Panc1 (cell line): Measurements from ENCODE around the gene EXOC8. TPM values are rescaled to one million over a fixed set of nuclear protein-coding genes. Genes with fewer than 3 reads are reported as not detected.

Source experiments
- ATAC-seq: fragments of 200-7000 bp; cut with Tn5 transposase; 2 replicates; pipeline ENCODE4 v1.9.1; 2020; ENCODE audit warnings: mild to moderate bottlenecking, moderate library complexity
- BruUV-seq: library from RNA; stranded (reverse); fragments of 400-500 nt; replicated peaks from 2 replicates; lab custom pipeline; 2021; lab: Mats Ljungman, UMichigan
- CTCF ChIA-PET: fragments of 300-600 bp; sonication (Branson Sonifier 250); formaldehyde crosslinking; loops from one replicate; lab custom pipeline; 2022; ENCODE audit warnings: antibody characterized with exemption; lab: Charles Lee
- POLR2A ChIA-PET: fragments of 300-600 bp; sonication (Branson Sonifier 250); formaldehyde crosslinking; loops from one replicate; lab custom pipeline; 2022; ENCODE audit warnings: antibody characterized with exemption; lab: Charles Lee
- DNase-seq: peaks from one replicate; pipeline ENCODE4 v3.0.0-alpha.2; 2010; ENCODE audit warnings: low read depth, low spot score
- H3K27ac ChIP-seq: 2 replicates; pipeline ENCODE4 v1.5.1; 2011; ENCODE audit warnings: mild to moderate bottlenecking, low read length, inconsistent platforms
- H3K27me3 ChIP-seq: fragments of 200-500 bp; sonication (Bioruptor generic); 2 replicates; pipeline ENCODE4 v1.6.0; 2014; ENCODE audit warnings: low read length, inconsistent platforms; ENCODE audit not compliant: control insufficient read depth, insufficient read depth
- H3K36me3 ChIP-seq: fragments of 200-500 bp; sonication (Bioruptor generic); 2 replicates; pipeline ENCODE4 v1.5.1; 2014; ENCODE audit warnings: inconsistent platforms, mild to moderate bottlenecking, low read length, moderate library complexity; ENCODE audit not compliant: control insufficient read depth, insufficient read depth
- H3K4me1 ChIP-seq: 2 replicates; pipeline ENCODE4 v1.5.1; 2011; ENCODE audit warnings: inconsistent platforms, mild to moderate bottlenecking, low read length, moderate library complexity; ENCODE audit not compliant: control insufficient read depth, insufficient read depth
- H3K4me3 ChIP-seq, 2 experiments: 2 replicates each; pipeline ENCODE4 v1.5.1; 2011 to 2012; ENCODE audit warnings: low read depth in 2 of 2, low read length in 2 of 2, mild to moderate bottlenecking in 2 of 2, inconsistent platforms in 1 of 2, moderate library complexity in 1 of 2
- H3K9me3 ChIP-seq: fragments of 200-500 bp; sonication (Bioruptor generic); 2 replicates; pipeline ENCODE4 v1.5.1; 2014; ENCODE audit warnings: low read depth, mild to moderate bottlenecking, inconsistent platforms, low read length, moderate library complexity; ENCODE audit not compliant: control insufficient read depth, insufficient read depth
- POLR2AphosphoS5 ChIP-seq: IDR thresholded peaks from 2 replicates; pipeline ENCODE4 v1.6.1; 2012; ENCODE audit warnings: mild to moderate bottlenecking, low read depth, low read length, moderate library complexity
- SIN3A ChIP-seq: IDR thresholded peaks from 2 replicates; pipeline ENCODE4 v1.6.1; 2012; ENCODE audit warnings: low read depth, mild to moderate bottlenecking, low read length, moderate library complexity, borderline replicate concordance; ENCODE audit not compliant: insufficient read depth
- TCF7L2 ChIP-seq: IDR thresholded peaks from 2 replicates; pipeline ENCODE4 v1.6.1; 2011; ENCODE audit warnings: mild to moderate bottlenecking, low read depth, low read length, inconsistent platforms
- in situ Hi-C: cut with HindIII; loops from 2 replicates; pipeline ENCODE4 v1.10.0; 2016; ENCODE audit warnings: low sequenced_read_pairs, low pct_unique_long_range_greater_than_20kb
- intact Hi-C: fragments of 100-400 bp; cut with micrococcal nuclease; formaldehyde crosslinking; loops from one replicate; pipeline ENCODE4 v1.10.0; 2022; ENCODE audit not compliant: unreplicated experiment
- total RNA-seq: library from RNA; stranded (reverse); gene quantifications from one replicate; pipeline ENCODE4 v1.2.1, GENCODE V29; 2021; ENCODE audit not compliant: unreplicated experiment
- TF ChIP-seq, protein P1 (sequence below): fragments of 450-650 bp; IDR thresholded peaks from 2 replicates; pipeline ENCODE4 v1.5.1; 2017; ENCODE audit warnings: mild to moderate bottlenecking
- TF ChIP-seq, protein P2 (sequence below), 2 experiments: IDR thresholded peaks; 2 replicates each; pipeline ENCODE4 v1.6.1; 2011 to 2012; ENCODE audit warnings: low read depth in 2 of 2, control low read depth in 1 of 2, low read length in 1 of 2, mild to moderate bottlenecking in 1 of 2, moderate library complexity in 1 of 2; ENCODE audit not compliant: insufficient read depth in 1 of 2

The EXOC8 gene
- total RNA-seq, 1 experiment from 2014 or later: 14.0 TPM

DNA sequence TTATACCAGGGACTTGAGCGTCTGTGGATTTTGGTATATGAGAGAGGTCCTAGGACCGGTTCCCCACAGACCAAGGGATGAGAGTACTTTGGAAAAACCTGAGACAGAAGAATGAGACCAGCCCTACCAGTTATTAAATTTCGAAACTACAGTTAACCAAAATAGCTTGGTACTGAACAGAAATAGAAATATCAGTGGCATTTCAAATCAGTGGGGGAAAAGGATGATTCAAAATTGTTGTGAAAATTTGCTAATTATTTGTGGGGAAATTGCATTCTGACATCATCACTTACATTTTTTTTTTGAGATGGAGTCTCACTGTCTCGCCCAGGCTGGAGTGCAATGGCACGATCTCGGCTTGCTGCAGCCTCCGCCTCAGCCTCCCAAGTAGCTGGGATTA lies 8.2 kb downstream of the EXOC8 start:
- H3K4me3 ChIP-seq: no peak overlapping the region
- no peaks in the 10 kb centered on the region for H3K9me3 ChIP-seq
- intact Hi-C loops (no loop called here), in situ Hi-C loops (no loop called here)
- POLR2A ChIA-PET: no interaction called here
- H3K4me1 ChIP-seq: peaks cover 16% of the 10 kb centered on the region
- ATAC-seq (no peak), DNase-seq (no peak)
- H3K27ac ChIP-seq: no peak overlapping the region
- no TSS peak for BruUV-seq
- CTCF ChIA-PET: no interaction called here
- no peaks in the 10 kb centered on the region; the same call in 1 of the 2 replicates for H3K36me3 ChIP-seq
- no peaks in the 10 kb centered on the region for H3K27me3 ChIP-seq
- TF ChIP-seq TCF7L2: no peak
- no peak for TF ChIP-seq SIN3A
- TF ChIP-seq, protein P1, sequence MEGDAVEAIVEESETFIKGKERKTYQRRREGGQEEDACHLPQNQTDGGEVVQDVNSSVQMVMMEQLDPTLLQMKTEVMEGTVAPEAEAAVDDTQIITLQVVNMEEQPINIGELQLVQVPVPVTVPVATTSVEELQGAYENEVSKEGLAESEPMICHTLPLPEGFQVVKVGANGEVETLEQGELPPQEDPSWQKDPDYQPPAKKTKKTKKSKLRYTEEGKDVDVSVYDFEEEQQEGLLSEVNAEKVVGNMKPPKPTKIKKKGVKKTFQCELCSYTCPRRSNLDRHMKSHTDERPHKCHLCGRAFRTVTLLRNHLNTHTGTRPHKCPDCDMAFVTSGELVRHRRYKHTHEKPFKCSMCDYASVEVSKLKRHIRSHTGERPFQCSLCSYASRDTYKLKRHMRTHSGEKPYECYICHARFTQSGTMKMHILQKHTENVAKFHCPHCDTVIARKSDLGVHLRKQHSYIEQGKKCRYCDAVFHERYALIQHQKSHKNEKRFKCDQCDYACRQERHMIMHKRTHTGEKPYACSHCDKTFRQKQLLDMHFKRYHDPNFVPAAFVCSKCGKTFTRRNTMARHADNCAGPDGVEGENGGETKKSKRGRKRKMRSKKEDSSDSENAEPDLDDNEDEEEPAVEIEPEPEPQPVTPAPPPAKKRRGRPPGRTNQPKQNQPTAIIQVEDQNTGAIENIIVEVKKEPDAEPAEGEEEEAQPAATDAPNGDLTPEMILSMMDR: no peak
- TF ChIP-seq, protein P2, sequence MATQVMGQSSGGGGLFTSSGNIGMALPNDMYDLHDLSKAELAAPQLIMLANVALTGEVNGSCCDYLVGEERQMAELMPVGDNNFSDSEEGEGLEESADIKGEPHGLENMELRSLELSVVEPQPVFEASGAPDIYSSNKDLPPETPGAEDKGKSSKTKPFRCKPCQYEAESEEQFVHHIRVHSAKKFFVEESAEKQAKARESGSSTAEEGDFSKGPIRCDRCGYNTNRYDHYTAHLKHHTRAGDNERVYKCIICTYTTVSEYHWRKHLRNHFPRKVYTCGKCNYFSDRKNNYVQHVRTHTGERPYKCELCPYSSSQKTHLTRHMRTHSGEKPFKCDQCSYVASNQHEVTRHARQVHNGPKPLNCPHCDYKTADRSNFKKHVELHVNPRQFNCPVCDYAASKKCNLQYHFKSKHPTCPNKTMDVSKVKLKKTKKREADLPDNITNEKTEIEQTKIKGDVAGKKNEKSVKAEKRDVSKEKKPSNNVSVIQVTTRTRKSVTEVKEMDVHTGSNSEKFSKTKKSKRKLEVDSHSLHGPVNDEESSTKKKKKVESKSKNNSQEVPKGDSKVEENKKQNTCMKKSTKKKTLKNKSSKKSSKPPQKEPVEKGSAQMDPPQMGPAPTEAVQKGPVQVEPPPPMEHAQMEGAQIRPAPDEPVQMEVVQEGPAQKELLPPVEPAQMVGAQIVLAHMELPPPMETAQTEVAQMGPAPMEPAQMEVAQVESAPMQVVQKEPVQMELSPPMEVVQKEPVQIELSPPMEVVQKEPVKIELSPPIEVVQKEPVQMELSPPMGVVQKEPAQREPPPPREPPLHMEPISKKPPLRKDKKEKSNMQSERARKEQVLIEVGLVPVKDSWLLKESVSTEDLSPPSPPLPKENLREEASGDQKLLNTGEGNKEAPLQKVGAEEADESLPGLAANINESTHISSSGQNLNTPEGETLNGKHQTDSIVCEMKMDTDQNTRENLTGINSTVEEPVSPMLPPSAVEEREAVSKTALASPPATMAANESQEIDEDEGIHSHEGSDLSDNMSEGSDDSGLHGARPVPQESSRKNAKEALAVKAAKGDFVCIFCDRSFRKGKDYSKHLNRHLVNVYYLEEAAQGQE (IDR thresholded peaks at IDR 0.05; ENCODE audit: insufficient read depth in 1 of 2, low read depth in 2 of 2, low read length in 1 of 2): no peak
- no peak for TF ChIP-seq POLR2AphosphoS5

DNA sequence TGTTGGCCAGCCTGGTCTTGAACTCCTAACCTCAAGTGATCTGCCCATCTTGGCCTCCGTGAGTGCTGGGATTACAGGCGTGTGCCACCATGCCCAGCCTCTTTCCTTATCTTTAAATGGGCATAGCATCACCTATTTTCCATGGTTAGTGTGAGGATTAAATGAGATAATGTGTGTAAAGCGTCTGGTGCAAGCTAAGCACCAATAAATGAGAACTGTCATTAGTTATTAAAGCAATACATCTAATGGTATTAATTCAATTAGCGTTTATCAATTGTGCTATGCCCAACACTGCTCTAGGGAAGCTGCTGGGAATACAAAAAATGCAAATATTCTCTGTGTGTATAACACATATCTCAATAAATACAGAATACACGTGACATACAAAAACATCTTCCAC lies 10.0 kb downstream of the EXOC8 start:
- Histone ChIP-seq H3K4me3 (no peak overlapping the region), H3K27me3 (no peaks in the 10 kb centered on the region), H3K4me1 (no peaks in the 10 kb centered on the region; the same call in 1 of the 2 replicates), H3K27ac (no peak overlapping the region), H3K9me3 (no peaks in the 10 kb centered on the region), H3K36me3 (no peaks in the 10 kb centered on the region)
- ATAC-seq (no peak), DNase-seq (no peak)
- intact Hi-C loops: no loop called here
- BruUV-seq: no TSS peak
- ChIA-PET CTCF (no interaction called here), POLR2A (interaction anchor here (1.2 kb wide), 1 partner anchor 520 kb away, joined by 11 read pairs; no protein-coding TSS in a partner anchor)
- TF ChIP-seq TCF7L2: no peak
- TF ChIP-seq, protein P1: no peak
- no peak for TF ChIP-seq POLR2AphosphoS5
- TF ChIP-seq SIN3A: no peak
- TF ChIP-seq, protein P2 (IDR thresholded peaks at IDR 0.05; ENCODE audit: insufficient read depth in 1 of 2, low read depth in 2 of 2, low read length in 1 of 2): no peak
- in situ Hi-C loops: no loop called here
